ENCODE data around the gene HDAC10.

DNA sequence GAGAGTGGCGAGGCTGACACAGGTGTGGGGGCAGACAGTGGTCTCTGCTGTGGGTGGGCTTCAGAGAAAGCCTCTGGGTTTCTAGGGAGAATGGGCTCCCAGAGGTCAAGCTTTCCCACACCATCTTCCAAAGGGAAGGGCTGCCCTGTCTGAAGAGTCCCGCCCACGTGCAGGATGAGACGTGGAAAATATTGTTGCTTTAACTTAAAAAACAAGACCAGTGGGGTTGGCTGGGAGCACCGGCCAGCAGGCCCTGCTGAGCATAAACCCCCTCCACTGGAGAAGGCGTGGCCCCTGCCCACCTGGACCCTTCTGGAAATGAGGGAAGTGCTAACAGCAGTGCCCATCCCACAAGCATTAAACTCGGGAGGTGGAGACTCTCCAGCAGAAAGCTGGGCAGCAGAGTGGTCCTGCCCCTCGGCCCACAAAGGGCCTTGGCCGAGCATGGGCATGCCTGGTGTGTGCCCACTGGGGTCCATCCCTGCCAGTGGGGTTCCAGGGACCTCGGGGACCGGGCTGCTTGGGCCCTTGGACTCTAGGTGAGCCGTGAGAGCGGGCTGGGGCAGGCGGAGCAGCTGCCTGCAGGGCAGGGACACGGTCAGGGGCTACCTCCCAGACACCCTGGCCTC is 34.9 kb downstream of the HDAC10 start:
- TF ChIP-seq FOXM1 (IDR thresholded peaks at IDR 0.05; ENCODE audit: borderline replicate concordance, low read depth) (no peak), EP300 (IDR thresholded peaks at IDR 0.05; ENCODE audit: borderline replicate concordance) (no peak)
- TF ChIP-seq, protein P1, sequence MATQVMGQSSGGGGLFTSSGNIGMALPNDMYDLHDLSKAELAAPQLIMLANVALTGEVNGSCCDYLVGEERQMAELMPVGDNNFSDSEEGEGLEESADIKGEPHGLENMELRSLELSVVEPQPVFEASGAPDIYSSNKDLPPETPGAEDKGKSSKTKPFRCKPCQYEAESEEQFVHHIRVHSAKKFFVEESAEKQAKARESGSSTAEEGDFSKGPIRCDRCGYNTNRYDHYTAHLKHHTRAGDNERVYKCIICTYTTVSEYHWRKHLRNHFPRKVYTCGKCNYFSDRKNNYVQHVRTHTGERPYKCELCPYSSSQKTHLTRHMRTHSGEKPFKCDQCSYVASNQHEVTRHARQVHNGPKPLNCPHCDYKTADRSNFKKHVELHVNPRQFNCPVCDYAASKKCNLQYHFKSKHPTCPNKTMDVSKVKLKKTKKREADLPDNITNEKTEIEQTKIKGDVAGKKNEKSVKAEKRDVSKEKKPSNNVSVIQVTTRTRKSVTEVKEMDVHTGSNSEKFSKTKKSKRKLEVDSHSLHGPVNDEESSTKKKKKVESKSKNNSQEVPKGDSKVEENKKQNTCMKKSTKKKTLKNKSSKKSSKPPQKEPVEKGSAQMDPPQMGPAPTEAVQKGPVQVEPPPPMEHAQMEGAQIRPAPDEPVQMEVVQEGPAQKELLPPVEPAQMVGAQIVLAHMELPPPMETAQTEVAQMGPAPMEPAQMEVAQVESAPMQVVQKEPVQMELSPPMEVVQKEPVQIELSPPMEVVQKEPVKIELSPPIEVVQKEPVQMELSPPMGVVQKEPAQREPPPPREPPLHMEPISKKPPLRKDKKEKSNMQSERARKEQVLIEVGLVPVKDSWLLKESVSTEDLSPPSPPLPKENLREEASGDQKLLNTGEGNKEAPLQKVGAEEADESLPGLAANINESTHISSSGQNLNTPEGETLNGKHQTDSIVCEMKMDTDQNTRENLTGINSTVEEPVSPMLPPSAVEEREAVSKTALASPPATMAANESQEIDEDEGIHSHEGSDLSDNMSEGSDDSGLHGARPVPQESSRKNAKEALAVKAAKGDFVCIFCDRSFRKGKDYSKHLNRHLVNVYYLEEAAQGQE (IDR thresholded peaks at IDR 0.05; ENCODE audit: low read depth), result no peak
